ENCODE results near the gene PTPA.
A peak's percentile ranks its signal among the peaks of the same experiment; 100 is the strongest.

The PTPA gene

DNA sequence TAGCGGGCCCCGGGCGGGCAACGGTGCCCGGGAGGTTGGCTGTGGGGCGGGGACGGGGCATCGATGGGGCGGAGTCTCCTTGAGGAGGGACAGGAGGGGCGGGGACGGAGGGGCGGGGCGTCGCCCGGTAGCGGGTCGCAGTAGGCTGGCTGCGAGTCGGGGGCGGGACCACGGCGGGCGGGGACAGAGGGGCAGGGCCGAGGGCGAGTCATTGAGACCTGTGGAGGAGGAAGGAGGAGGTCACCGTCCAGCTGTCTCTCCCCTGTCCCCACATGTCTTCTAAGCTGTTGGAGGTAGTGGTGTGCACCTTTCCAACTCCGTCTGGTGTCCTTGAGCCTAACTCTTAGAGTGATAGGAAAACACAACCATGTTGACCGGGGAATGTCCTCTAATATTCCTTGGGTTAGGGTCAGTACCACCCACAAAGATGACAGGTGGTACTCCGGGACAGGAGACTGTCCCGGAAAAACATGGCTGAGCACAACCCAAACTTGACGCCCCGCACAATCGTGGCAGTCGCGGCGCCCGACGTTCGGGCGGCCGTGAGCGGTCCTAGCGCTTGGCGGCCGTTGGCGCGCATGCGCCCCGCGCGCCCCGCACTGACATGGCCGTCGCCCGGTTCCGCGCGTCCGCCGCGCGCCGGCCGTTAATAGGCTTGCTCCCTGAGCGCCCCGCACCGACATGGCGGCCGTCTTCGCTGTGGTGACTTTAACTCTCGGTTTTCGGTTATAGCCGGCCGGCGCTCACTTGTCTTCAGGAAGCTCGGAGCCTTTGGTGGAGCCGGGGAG lies at the start of gene PTPA, which contains the start of gene CRAT:
Gene PTPA, plus strand, starts transcription at position 676 of the 788 bp plus-strand sequence. CDS start 186 bp downstream, outside the sequence.
Gene CRAT, minus strand, starts transcription at position 54 of the 788 bp plus-strand sequence. CDS start 284 bp downstream, outside the sequence.
- peak; percentile 99 for DNase-seq (ENCODE audit: low spot score)

DNA sequence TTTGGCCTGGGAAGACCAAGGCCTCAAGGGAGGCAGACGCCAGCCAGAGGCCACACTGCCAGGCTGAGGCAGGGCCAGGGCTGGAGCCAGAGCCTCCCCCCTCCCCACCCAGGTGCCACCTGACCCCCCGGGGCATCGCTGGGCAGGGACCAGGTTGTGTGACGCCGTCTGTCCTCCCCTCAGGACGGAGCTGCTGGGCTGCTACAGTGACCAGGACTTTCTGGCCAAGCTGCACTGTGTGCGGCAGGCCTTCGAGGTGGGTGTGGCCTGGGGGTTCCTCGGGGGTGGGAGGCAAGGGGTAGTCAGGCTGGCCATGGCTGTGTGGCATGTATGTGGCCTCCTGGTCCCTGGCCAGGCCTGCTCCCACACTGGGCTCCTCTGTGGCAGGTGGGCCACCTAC lies 48.2 kb upstream of the PTPA start:
- no peak for DNase-seq (ENCODE audit: low spot score)

DNA sequence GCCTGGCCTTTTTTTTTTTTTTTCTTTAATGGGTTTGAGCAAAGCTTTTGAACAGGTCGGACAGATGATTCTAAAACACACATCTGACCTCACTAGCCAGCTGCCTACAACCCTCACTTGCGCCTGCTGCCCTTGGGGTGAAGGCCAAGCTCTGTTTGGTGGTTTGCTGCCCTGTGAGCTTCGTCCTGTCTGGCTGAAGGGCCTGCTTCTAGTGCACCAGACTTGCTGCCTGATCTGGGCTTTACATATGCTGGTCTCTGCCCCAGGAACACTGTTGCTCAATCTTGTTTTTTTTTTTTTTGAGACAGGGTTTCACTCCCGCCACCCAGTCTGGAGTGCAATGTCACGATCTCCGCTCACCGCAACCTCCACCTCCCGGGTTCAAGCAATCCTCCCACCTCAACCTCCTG lies 46.7 kb upstream of the PTPA start:
- DNase-seq (ENCODE audit: low spot score) = no peak

DNA sequence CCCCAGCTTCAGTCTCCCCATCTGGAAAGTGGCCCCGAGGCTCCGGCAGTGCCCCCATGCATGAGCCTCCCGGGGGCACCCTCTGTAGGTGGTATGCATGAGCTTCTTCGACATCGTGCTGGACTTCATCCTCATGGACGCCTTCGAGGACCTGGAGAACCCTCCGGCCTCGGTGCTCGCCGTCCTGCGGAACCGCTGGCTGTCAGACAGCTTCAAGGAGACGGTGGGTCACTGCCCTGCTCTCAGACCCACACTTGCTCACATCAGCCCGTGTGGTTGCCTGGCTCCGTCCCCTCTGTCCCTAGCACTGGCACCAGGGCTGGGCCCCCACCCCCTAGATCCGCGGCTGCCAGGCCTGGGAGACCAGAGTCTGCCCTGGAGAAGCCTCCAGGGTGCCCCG lies 43.1 kb upstream of the PTPA start:
- no peak for DNase-seq (ENCODE audit: low spot score)

DNA sequence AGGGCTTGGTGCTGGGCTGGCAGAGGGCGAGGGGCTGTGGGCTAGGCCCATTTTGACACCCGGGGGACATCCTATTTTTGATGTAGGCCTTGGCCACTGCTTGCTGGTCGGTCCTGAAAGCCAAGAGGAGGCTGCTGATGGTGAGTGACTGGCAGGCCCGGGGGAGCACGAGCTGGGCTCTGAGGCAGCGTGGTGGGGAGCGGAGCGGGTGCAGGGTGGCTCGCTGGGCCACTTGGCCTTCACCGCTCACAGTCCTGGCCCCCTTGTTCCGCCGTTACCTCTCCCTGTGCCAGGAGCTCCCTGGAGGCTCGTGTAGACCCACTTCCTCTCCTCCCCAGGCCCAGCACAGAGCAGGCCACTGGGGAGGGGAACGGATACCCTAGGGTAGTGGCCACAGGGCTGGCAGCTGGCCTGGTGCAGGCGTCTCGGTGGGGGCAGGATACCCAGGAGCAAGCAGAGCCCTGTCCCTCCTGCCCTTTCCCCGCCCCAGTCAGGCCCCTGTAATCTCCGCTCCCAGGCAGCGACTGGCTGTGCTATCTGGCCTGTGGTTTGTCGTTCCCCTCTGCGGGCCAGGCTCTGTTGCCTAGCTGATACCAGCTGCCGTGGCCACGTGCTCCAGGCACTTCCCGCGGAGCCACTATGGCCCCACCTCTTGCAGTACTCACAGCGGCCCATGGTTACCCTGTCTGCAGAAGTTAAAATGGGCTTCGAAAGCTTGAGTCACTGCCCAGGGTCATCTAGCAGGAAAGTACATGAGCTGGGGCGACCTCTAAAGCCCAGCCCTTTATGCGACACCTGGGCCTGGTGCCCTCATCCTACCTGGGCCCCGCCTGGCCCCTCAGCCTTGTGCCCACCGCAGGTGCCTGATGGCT lies 42.0 kb upstream of the PTPA start:
- no peak for DNase-seq (ENCODE audit: low spot score)

DNA sequence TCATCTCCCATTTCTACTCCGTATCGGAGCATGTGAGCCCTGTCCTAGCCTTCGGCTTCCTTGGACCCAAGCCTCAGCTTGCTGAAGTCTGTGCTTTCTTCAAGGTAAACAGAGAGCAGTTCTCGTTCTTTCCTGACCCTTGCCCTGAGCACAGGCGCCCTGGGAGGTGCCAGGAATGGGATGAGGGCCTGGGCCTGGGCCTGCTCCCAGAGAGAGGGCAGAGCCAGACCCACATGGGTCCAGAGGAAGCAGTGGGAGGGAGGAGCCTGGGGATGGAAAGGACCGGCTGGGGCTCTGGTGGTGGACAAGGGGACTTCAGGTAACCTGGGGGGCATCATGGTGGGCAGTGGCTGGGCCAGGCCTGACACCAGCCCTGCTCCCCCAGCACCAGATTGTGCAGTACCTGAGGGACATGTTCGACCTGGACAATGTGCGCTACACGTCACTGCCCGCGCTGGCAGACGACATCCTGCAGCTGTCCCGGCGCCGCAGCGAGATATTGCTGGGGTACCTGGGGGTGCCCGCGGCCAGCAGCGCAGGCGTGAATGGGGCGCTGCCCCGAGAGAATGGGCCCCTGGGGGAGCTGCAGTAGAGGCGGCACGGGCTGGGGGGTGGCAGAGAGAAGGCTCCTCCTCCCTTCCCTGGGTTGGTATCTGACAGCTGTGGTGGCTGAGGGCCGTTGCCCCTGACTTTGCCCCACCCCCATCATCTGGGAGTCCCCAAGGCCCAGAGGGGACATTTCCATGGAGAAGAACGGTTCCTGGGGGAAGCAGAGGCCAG lies 41.2 kb upstream of the PTPA start:
- DNase-seq (ENCODE audit: low spot score) = no peak

DNA sequence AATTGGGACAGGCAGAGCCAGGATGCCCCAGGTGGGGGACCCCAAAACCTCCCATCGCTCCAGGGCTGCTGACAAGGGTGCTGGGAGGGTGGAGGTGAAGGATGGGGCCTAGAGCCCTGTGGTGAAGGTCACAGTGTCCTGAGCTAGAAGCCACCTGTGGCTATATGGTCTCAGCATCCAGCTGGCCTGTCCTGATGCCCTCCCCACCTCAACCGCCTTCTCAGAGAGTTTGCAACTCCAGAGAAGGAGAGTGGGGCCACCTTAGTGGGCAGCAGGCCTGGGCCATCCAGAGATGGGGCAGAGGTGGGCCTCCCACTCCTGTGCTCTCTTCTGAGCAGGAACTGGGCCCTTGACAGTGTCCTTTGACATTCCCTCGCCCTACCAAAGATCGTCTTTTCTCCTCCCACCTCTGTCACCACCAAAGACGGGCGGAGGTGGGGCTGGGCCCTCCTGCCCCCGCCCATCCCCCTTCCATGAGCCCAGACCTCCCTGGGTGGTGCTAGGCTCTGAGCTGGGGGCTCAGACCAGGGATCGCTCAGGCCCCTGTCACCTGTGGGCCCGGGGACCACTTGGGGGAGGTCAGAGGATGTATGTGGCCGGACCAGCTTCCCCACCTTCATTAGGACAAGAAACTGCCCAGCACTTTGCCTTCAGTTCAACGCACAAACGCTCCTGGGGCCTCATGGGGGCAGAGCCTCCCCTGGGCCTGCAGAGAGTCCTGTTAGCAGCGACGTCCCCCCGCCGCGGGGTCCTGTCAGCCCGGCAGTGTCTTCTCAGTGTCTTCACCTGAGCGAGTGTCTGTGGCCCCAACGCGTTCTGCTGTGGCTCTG lies 40.3 kb upstream of the PTPA start:
- no peak for DNase-seq (ENCODE audit: low spot score)

DNA sequence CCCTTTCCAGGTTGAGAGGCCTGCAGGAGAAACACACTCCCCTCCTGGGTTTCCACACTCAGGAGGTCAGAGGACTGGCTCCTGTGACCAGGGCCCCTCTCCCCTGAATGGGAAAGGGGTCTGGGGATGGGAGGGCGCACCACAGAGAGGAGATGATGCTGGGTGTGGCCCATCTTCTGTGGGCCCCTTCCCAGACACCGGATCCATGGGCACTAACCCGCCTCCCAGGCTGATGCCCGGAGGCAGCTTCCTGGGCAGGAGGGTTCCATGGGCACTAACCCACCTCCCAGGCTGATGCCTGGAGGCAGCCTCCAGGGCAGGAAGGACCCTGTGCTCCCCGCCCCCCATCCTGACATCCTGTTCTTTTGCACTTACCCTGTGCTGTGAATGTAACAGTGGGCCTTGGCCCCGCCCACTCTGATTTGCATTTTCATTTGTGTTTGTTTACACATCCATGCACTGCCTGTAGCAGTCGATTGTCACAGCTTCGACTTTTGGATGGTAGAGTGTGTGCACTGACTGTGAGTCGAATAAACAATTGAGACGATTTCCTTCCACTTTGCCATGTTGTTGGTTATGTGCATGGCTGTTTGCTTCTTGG lies 39.6 kb upstream of the PTPA start:
- DNase-seq (ENCODE audit: low spot score) = no peak

DNA sequence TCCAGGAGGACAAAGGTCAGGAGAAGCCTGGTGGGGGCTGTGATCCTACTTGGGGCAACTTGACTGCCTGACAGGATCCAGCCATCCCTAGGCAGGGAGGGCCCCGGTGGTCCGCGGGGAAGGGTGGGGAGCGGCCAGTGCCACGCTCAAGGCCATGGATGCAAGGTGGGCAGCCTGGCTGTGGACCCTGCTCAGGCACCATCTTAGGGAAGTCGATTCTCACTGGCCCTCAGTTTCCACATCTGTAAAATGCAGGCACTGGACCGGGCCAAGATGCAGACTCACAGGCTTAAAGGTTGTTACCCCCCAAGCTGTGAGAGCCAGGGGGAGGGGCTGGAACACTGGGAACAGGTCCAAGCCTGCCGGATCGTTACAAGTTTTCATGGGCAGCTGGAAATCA lies 39.0 kb upstream of the PTPA start:
- no peak for DNase-seq (ENCODE audit: low spot score)

DNA sequence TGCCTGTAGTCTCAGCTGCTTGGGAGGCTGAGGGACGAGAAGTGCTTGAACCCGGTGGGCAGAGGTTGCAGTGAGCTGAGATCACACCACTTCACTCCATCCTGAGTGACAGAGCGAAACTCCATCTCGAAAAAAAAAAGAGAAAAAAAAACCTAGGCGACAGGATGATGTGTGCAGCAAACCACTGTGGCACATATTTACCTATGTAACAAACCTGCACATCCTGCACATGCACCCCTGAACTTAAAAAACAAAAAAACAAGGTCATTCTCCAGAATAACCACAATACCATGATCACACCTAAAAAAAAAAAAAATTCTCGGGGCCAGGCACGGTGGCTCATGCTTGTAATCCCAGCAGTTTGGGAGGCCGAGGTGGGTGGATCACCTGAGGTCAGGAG lies 37.8 kb upstream of the PTPA start:
- no peak for DNase-seq (ENCODE audit: low spot score)

DNA sequence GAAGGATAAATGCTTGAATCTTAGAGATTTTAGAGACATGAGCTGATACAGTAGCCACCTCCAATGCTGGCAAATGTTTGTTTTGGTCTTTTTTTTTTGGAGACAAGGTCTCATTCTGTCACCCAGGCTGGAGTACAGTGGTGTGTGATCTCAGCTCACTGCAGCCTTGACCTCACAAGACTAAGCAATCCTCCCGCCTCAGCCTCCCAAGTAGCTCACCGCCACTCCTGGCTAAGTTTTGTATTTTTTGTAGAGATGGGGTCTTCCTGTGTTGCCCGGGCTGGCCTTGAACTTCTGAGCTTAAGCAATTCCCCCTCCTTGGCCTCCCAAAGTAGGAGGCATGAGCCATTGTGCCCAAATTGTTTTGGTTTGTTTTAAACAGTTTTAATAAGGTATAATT lies 37.1 kb upstream of the PTPA start:
- DNase-seq (ENCODE audit: low spot score) = no peak

DNA sequence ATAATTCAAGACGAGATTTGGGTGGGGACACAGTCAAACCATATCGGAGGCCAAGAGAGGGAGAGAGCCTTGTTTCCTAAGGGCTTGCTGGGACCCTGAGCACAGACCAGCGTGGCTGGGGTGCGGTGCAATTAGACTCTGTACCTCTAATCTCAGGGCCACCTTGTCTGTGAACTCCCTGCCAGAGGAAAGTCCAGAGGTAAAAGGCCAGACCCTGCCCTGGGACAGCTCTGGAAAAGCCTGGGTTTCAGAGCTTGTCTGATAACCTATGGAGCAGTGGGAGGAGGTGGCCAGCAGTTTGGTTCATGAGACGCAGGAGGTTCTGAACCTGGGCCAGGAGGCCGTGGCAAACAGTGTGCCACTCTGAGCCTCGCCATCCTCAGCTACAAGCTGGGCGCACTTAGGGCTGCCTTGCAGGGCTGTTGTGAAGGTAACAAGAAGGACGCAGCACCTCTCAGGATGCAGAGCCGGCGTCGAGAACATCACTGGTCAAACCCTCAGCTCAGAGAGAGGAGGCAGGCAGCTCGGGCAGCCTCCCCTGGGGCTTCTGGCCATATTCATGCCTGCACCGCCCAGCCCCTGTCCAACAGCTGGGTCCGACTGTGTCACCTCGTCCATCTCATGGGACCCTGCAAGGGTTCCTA lies 35.1 kb upstream of the PTPA start:
- DNase-seq (ENCODE audit: low spot score) = no peak

DNA sequence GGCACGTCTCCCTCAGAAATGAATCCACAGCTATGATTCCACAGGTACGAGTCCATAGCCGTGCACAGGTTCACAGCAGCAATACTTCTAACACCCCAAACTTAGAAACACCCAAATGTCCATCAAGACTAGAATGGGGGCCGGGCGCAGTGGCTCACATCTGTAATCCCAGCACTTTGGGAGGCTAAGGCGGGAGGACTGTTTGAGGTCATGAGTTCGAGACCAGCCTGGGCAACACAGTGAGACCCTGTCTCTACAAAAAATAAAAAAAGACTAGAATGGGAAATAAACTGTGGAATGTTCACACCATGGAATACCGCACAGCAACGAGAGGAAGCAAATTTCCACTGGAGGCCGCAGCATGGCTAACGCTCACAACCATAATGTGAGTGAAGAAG lies 34.6 kb upstream of the PTPA start:
- no peak for DNase-seq (ENCODE audit: low spot score)

DNA sequence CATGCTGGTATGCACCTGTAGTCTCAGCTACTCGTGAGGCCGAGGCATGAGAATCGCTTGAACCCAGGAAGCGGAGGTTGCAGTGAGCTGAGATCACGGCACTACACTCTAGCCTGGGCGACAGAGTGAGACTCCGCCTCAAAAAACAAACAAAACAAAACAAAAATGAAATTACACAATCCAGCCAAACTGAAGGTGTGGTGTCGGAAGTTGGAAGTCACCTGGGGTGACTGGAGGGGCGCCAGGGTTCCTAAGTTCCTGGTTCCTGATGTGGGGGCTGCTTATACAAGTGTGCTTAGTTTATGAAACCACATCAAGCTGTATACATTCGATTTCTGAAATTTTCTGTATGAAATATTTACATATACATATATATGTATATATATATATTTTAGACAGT lies 34.0 kb upstream of the PTPA start:
- no peak for DNase-seq (ENCODE audit: low spot score)

DNA sequence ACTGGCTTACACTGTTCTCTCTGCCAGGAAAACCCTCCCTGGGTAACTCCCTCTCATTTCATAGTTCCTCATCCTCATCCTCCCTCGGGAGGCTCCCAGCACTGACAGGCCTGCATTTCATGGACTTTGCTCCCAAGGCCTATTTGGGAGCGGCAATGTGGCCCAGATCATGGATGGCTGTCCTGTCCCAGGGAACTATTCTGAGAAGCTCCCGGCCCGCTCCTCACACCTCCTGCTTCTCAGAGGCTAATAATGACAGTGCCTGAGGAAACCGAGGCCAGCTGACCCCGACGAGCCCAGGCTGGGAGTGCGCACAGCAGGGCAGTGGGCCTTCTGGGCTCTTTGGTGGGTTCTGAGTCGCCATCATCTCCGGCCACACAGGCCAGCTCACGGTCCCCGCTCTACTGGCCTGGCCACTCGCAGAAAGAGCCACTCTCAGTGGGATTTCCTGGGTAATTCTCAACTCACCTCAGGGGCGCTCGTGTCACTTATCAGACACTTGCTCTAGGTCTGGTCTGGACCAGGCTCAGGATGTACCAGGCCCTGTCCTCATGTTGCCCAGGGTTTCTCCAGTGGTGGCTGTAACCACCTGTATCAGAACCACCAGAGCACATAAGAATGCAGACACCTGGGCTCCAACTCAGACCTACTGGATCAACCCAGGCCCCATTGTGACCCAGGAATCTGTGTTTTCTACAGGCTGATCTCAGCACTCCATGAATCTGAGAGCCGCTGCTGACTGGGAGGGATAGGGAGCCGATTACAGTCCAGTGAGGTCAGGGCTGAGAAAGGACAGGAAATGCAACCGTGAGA lies 32.3 kb upstream of the PTPA start:
- no peak for DNase-seq (ENCODE audit: low spot score)

DNA sequence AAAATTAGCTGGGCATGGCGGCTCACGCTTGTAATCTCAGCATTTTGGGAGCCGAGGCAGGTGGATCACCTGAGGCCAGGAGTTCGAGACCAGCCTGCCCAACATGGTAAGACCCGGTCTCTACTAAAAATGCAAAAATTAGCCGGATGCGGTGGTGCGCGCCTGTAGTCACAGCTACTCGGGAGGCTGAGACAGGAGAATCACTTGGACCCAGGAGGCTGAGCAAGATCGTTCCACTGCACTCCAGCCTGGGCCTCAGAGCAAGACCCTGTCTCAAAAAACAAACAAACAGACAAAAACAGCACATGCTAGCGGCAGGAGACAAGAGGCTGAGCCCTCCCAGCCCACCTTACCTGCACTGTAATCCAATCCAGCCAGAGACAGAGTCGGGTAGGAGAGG lies 31.4 kb upstream of the PTPA start:
- DNase-seq (ENCODE audit: low spot score) = no peak

DNA sequence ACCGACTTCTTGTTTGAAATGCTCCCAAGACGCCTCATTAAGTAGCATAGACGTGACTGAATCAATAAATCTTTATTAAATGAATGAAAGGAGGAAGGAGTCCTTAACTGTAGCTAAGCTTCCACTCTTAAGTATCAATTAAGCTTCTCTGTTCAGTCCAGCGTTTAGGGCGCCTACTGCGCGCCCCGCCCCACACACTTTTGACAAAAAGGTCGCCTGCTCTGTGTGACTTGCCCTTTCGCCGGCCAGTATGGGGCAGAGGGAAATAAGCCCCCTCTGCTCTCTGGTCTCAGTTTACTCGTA lies 31.0 kb upstream of the PTPA start:
- no peak for DNase-seq (ENCODE audit: low spot score)

DNA sequence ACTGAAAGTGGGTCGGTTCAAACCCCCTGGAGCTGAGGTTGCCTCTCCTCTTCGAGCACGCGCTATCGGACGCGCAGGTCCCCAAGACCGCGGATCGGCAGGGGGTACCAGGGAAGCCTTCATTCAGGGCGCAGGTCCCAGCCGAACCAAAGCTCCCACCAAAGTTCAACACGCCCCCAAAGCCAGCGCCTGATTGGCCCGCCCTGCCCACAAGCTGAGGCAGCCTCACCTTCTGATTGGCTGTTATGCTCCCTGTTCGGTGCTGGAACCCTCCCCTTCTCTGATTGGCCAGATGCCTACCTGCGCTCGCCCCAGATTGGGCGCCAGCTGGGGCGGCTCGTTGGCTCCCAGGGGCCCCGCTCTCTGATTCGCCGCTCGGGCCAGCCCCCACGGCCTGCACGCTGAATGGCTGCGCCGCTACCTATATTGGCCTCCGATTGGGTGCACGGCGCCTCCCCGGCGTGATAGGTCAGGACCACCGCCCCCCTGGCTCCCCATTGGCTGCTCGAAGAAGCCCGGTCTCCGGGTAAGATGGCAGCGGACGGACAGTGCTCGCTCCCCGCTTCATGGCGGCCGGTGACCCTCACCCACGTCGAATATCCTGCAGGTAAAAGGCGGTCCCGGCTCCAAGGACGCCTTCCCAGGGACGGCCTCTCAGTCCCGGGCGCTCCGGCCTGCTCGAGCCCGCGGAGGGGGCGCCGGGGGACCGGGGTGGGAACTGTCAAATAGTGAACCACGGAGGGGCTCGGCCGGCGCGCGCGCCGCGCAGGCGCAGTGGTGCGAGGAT lies 30.4 kb upstream of the PTPA start, which contains the start of gene DOLPP1:
Gene DOLPP1, plus strand, starts transcription at position 511 of the 787 bp plus-strand sequence. Its CDS starts 21 bp downstream, at position 532.
- peak; percentile 100 for DNase-seq (ENCODE audit: low spot score)

DNA sequence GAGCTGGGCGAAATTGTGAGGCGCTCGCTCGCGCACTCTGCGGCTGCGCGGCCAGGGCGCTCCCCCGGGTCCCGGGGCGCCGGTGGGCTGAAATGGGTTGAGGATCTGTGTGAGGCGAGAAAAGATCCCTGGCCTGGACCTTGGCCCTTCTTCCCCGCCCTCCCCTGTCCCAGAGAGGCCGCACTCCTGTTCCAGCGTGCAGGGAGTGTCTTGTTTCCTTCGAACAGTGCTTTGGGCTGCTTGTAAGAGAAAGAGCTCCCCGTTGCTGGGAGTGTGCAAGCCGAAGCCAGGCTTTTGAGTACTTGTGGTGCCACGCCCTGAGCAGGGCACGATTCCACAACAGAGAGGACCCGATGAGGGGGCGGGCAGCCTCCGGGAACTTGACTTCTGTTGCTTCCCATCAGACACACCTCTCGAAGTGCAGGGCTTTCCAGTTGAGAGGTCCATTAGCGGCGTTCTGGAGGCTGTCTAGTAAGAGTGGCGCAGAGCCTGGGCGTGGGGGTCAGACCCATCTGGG lies 29.8 kb upstream of the PTPA start:
- DNase-seq (ENCODE audit: low spot score) = no peak
